Ovary (tissue), 9 donors: ENCODE measurements around the gene SGCD. TPM values are rescaled to one million over a fixed set of nuclear protein-coding genes. Genes with fewer than 3 reads are reported as not detected.

Experiments
- DNase-seq, 5 donors: peaks; one replicate each; pipeline ENCODE4 v3.0.0-alpha.2; 2019 to 2020
- H3K27ac ChIP-seq, 2 donors: fragments of 200-600 bp; one replicate each; pipeline versions ENCODE4 v1.5.1 to v1.8.0; 2019 to 2022
- H3K27me3 ChIP-seq: fragments of 200-600 bp; one replicate; pipeline ENCODE4 v1.8.0; 2022
- H3K36me3 ChIP-seq: fragments of 200-600 bp; sonication (generic); one replicate; pipeline ENCODE4 v1.5.1; 2019
- H3K4me1 ChIP-seq: one replicate; pipeline ENCODE4 v1.8.1; 2013; ENCODE audit warnings: mild to moderate bottlenecking, moderate library complexity; ENCODE audit not compliant: insufficient read depth
- H3K4me3 ChIP-seq: fragments of 200-600 bp; sonication (generic); one replicate; pipeline ENCODE4 v1.5.1; 2017
- H3K9me3 ChIP-seq, 2 donors: fragments of 200-600 bp in 1 of 2; sonication (generic) in 1 of 2; one replicate each; pipeline versions ENCODE4 v1.5.1 to v1.8.1; 2013 to 2019; ENCODE audit warnings: mild to moderate bottlenecking in 1 of 2, moderate library complexity in 1 of 2
- CTCF ChIP-seq, 3 donors: fragments of 450-650 bp in 2 of 3; fragments of 200-600 bp in 1 of 3; IDR thresholded peaks; one replicate each; pipeline versions ENCODE4 v1.5.1 to v1.8.0; 2016 to 2022; ENCODE audit warnings: antibody characterized with exemption in 3 of 3, mild to moderate bottlenecking in 1 of 3
- EP300 ChIP-seq: sonication (generic); formaldehyde crosslinking; IDR thresholded peaks from one replicate; pipeline ENCODE4 v1.6.1; 2017; ENCODE audit warnings: antibody characterized with exemption
- POLR2A ChIP-seq: fragments of 450-650 bp; IDR thresholded peaks from one replicate; pipeline ENCODE4 v1.6.1; 2017; ENCODE audit warnings: antibody characterized with exemption, mild to moderate bottlenecking, moderate library complexity
- WGBS, 3 donors: extraction: QIAGEN DNeasy Blood & Tissue Kit in 1 of 3; methylation state at CpG; one replicate each; pipeline versions ENCODE4 v1.1.5 to v1.1.7; 2013 to 2017; 5-methylcytosine and 5-hydroxymethylcytosine counted together
- intact Hi-C, 4 donors: fragments of 100-400 bp; cut with DNase I; formaldehyde crosslinking; loops; one replicate each; pipeline versions ENCODE4 v1.11.0 to v1.15.1; 2022 to 2023
- polyA plus RNA-seq, 2 donors: library from polyadenylated mRNA; stranded (reverse); fragments of 200-250 nt in 1 of 2; fragments of 350-450 nt in 1 of 2; fragmentation: Illumina TruSeq in 1 of 2; extraction: RNeasy Lipid Tissue Mini Kit (QIAGEN cat#74804) in 1 of 2; gene quantifications; one replicate each; pipeline ENCODE4 v1.2.3, GENCODE V29; 2013 to 2014
- total RNA-seq, 7 donors: library from RNA; depleted of rRNA in 2 of 7; stranded (reverse); fragments of >200 nt in 2 of 7; fragmentation: NEBNext Ultra II Directional in 3 of 7; extraction: Animal tissue kit (Norgen Biotek cat#: 25700) in 3 of 7; gene quantifications; one replicate each; pipeline versions ENCODE4 v1.1.0 to v1.2.4, GENCODE V29; 2016 to 2023
- donor health status: DM: no; HTN: no; CAD: no; lungs with moderate emphysema.
- donor health status: DM: no; HTN: no; CAD: no.
- donor health status: Bipolar disorder and iron deficiency.
- donor health status: DM: yes; HTN: yes; CAD: no.
- donor health status: DM: no; HTN: no; CAD: no.
- donor health status: DM: yes; HTN: yes; CAD: no.

The SGCD gene
- total and polyA plus RNA-seq, 9 donors = 3.7 to 24.0 (median 12.9) TPM

GRCh38 chr5:156590978-156591377, 264.0 kb downstream of the SGCD start:
- no peak for DNase-seq
- H3K4me3 ChIP-seq = no peak overlapping the region
- TF ChIP-seq CTCF (IDR thresholded peaks at IDR 0.05) (no peak), EP300 (no peak), POLR2A (no peak)
- intact Hi-C loops = no loop called here
- H3K36me3 ChIP-seq = no peaks in the 10 kb centered on the region
- H3K9me3 ChIP-seq = no peaks in the 10 kb centered on the region
- H3K4me1 ChIP-seq = peaks cover 2% of the 10 kb centered on the region
- no peak overlapping the region for H3K27ac ChIP-seq
- no peaks in the 10 kb centered on the region for H3K27me3 ChIP-seq

- Histone ChIP-seq H3K9me3 (no peaks in the 10 kb centered on the region), H3K36me3 (no peaks in the 10 kb centered on the region), H3K4me3 (no peak overlapping the region), H3K27ac (no peak overlapping the region), H3K4me1 (peaks cover 2% of the 10 kb centered on the region), H3K27me3 (no peaks in the 10 kb centered on the region)
- TF ChIP-seq POLR2A (no peak), EP300 (no peak), CTCF (IDR thresholded peaks at IDR 0.05) (no peak)
- no peak for DNase-seq
- intact Hi-C loops = no loop called here
Observed at GRCh38 chr5:156591631-156592030, 264.7 kb downstream of the SGCD start.

GRCh38 chr5:156593546-156593945, 266.6 kb downstream of the SGCD start:
- Histone ChIP-seq H3K9me3 (no peaks in the 10 kb centered on the region), H3K36me3 (no peaks in the 10 kb centered on the region), H3K27me3 (no peaks in the 10 kb centered on the region), H3K4me1 (no peaks in the 10 kb centered on the region), H3K27ac (no peak overlapping the region), H3K4me3 (no peak overlapping the region)
- intact Hi-C loops = no loop called here
- TF ChIP-seq EP300 = no peak
- TF ChIP-seq POLR2A = no peak
- TF ChIP-seq CTCF (IDR thresholded peaks at IDR 0.05) = no peak
- DNase-seq = no peak
- 29 to 35% (median 32%) methylated on average over 1 of the region's 1 CpG for WGBS, 3 donors

- Histone ChIP-seq H3K27ac (no peak overlapping the region), H3K36me3 (no peaks in the 10 kb centered on the region), H3K4me1 (no peaks in the 10 kb centered on the region), H3K4me3 (no peak overlapping the region), H3K27me3 (no peaks in the 10 kb centered on the region), H3K9me3 (no peaks in the 10 kb centered on the region)
- 27 to 50% (median 46%) methylated on average over 1 of the region's 1 CpG for WGBS, 3 donors
- TF ChIP-seq EP300 (no peak), POLR2A (no peak), CTCF (IDR thresholded peaks at IDR 0.05) (no peak)
- intact Hi-C loops = no loop called here
- no peak for DNase-seq
Observed at GRCh38 chr5:156594406-156594805, 267.4 kb downstream of the SGCD start.
